ENCODE measurements around the gene HSCB.

- TF ChIP-seq POLR2A (IDR thresholded peaks at IDR 0.05) (no peak), CTCF (IDR thresholded peaks at IDR 0.05) (no peak)
Measured at GRCh38 chr22:28702891-28703290, 38.9 kb upstream of the HSCB start.

Data from Peyer's patch (tissue), 4 donors.